Neutrophil (primary cell): Measurements from ENCODE around the gene DOCK3.
"Not testable (repeated sequence)": the region's sequence is repeated elsewhere in the genome, so short reads cannot be mapped to it uniquely, and the experiment has no call there.

Source experiments
- H3K27ac ChIP-seq: fragments of 200-600 bp; sonication (generic); 2 replicates; pipeline ENCODE4 v1.5.1; 2016; ENCODE audit warnings: mild to moderate bottlenecking, moderate library complexity
- H3K27me3 ChIP-seq: fragments of 200-600 bp; sonication (generic); 2 replicates; pipeline ENCODE4 v1.6.0; 2016; ENCODE audit warnings: mild to moderate bottlenecking
- H3K36me3 ChIP-seq: fragments of 200-600 bp; sonication (generic); 2 replicates; pipeline ENCODE4 v1.5.1; 2017
- H3K4me1 ChIP-seq, 2 experiments: fragments of 200-600 bp in 1 of 2; sonication (generic) in 1 of 2; 1 replicate in 1 of 2; 2 replicates in 1 of 2; pipeline versions ENCODE4 v1.5.1 to v1.6.1; 2013 to 2016; ENCODE audit warnings: low read depth in 1 of 2, low read length in 1 of 2, mild to moderate bottlenecking in 1 of 2, moderate library complexity in 1 of 2; ENCODE audit not compliant: control insufficient read depth in 1 of 2, insufficient read depth in 1 of 2
- H3K4me3 ChIP-seq, 2 experiments: fragments of 200-600 bp in 1 of 2; sonication (generic) in 1 of 2; 1 replicate in 1 of 2; 2 replicates in 1 of 2; pipeline ENCODE4 v1.5.1; 2013 to 2016; ENCODE audit warnings: low read depth in 1 of 2, low read length in 1 of 2, mild to moderate bottlenecking in 1 of 2, moderate library complexity in 1 of 2
- H3K9me3 ChIP-seq: fragments of 200-600 bp; sonication (generic); 2 replicates; pipeline ENCODE4 v1.5.1; 2016
- CTCF ChIP-seq: fragments of 200-600 bp; sonication (generic); IDR thresholded peaks from 2 replicates; pipeline ENCODE4 v1.5.1; 2016; ENCODE audit warnings: antibody characterized with exemption

The DOCK3 gene

GRCh38 chr3:50662408-50662807, 12.3 kb upstream of the DOCK3 start:
- Histone ChIP-seq H3K4me3 (no peak overlapping the region), H3K4me1 (no peaks in the 10 kb centered on the region), H3K36me3 (no peaks in the 10 kb centered on the region), H3K9me3 (no peaks in the 10 kb centered on the region), H3K27me3 (peaks cover 13% of the 10 kb centered on the region), H3K27ac (no peak overlapping the region)
- no peak for TF ChIP-seq CTCF

GRCh38 chr3:50665081-50665840, 9.5 kb upstream of the DOCK3 start:
- Histone ChIP-seq H3K27me3 (peaks cover 24% of the 10 kb centered on the region), H3K27ac (no peak overlapping the region), H3K9me3 (no peaks in the 10 kb centered on the region), H3K4me3 (no peak overlapping the region), H3K36me3 (no peaks in the 10 kb centered on the region), H3K4me1 (no peaks in the 10 kb centered on the region)
- no peak for TF ChIP-seq CTCF

GRCh38 chr3:50665841-50666115, 8.9 kb upstream of the DOCK3 start:
- not testable (repeated sequence) for H3K36me3 ChIP-seq, H3K27ac ChIP-seq, H3K4me3 ChIP-seq, H3K9me3 ChIP-seq, H3K4me1 ChIP-seq
- peaks cover 29% of the 10 kb centered on the region for H3K27me3 ChIP-seq

GRCh38 chr3:50666837-50667236, 7.9 kb upstream of the DOCK3 start:
- peaks cover 40% of the 10 kb centered on the region for H3K27me3 ChIP-seq
- H3K4me1 ChIP-seq: no peaks in the 10 kb centered on the region
- H3K27ac ChIP-seq: no peak overlapping the region
- TF ChIP-seq CTCF: no peak
- H3K36me3 ChIP-seq: no peaks in the 10 kb centered on the region
- H3K4me3 ChIP-seq: no peak overlapping the region
- no peaks in the 10 kb centered on the region for H3K9me3 ChIP-seq

GRCh38 chr3:50671331-50671730, 3.4 kb upstream of the DOCK3 start:
- H3K27me3 ChIP-seq: peaks cover 83% of the 10 kb centered on the region
- no peak overlapping the region for H3K27ac ChIP-seq
- H3K9me3 ChIP-seq: no peaks in the 10 kb centered on the region
- H3K4me3 ChIP-seq: no peak overlapping the region
- no peaks in the 10 kb centered on the region for H3K36me3 ChIP-seq
- no peak for TF ChIP-seq CTCF
- peaks cover 0 to 10% of the 10 kb centered on the region in 2 experiments for H3K4me1 ChIP-seq

- H3K4me3 ChIP-seq: no peak overlapping the region
- no peak for TF ChIP-seq CTCF
- H3K27ac ChIP-seq: no peak overlapping the region
- H3K27me3 ChIP-seq: peaks cover 83% of the 10 kb centered on the region
- H3K36me3 ChIP-seq: no peaks in the 10 kb centered on the region
- H3K9me3 ChIP-seq: no peaks in the 10 kb centered on the region
- peaks cover 0 to 10% of the 10 kb centered on the region in 2 experiments for H3K4me1 ChIP-seq
Measured at GRCh38 chr3:50672656-50673055, 2.1 kb upstream of the DOCK3 start.
